KOPT-K1 (cell line): ENCODE results near the gene FPGS.
"Not testable (repeated sequence)": the region's sequence is repeated elsewhere in the genome, so short reads cannot be mapped to it uniquely, and the experiment has no call there.

Experiments
- H3K27ac ChIP-seq: fragments of 200-600 bp; sonication (generic); 2 replicates; pipeline ENCODE4 v1.5.1; 2016; ENCODE audit warnings: antibody characterized with exemption, mild to moderate bottlenecking, low read depth, low read length; ENCODE audit not compliant: poor library complexity, severe bottlenecking
- H3K36me3 ChIP-seq: fragments of 200-600 bp; sonication (generic); 2 replicates; pipeline ENCODE4 v1.5.1; 2017; ENCODE audit warnings: antibody characterized with exemption, mild to moderate bottlenecking, low read length, moderate library complexity; ENCODE audit not compliant: insufficient read depth
- H3K9me3 ChIP-seq: fragments of 200-600 bp; sonication (generic); 2 replicates; pipeline ENCODE4 v1.5.1; 2017; ENCODE audit warnings: antibody characterized with exemption, low read length, mild to moderate bottlenecking; ENCODE audit not compliant: insufficient read depth, poor library complexity, severe bottlenecking

FPGS gene, protein sequence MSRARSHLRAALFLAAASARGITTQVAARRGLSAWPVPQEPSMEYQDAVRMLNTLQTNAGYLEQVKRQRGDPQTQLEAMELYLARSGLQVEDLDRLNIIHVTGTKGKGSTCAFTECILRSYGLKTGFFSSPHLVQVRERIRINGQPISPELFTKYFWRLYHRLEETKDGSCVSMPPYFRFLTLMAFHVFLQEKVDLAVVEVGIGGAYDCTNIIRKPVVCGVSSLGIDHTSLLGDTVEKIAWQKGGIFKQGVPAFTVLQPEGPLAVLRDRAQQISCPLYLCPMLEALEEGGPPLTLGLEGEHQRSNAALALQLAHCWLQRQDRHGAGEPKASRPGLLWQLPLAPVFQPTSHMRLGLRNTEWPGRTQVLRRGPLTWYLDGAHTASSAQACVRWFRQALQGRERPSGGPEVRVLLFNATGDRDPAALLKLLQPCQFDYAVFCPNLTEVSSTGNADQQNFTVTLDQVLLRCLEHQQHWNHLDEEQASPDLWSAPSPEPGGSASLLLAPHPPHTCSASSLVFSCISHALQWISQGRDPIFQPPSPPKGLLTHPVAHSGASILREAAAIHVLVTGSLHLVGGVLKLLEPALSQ

DNA sequence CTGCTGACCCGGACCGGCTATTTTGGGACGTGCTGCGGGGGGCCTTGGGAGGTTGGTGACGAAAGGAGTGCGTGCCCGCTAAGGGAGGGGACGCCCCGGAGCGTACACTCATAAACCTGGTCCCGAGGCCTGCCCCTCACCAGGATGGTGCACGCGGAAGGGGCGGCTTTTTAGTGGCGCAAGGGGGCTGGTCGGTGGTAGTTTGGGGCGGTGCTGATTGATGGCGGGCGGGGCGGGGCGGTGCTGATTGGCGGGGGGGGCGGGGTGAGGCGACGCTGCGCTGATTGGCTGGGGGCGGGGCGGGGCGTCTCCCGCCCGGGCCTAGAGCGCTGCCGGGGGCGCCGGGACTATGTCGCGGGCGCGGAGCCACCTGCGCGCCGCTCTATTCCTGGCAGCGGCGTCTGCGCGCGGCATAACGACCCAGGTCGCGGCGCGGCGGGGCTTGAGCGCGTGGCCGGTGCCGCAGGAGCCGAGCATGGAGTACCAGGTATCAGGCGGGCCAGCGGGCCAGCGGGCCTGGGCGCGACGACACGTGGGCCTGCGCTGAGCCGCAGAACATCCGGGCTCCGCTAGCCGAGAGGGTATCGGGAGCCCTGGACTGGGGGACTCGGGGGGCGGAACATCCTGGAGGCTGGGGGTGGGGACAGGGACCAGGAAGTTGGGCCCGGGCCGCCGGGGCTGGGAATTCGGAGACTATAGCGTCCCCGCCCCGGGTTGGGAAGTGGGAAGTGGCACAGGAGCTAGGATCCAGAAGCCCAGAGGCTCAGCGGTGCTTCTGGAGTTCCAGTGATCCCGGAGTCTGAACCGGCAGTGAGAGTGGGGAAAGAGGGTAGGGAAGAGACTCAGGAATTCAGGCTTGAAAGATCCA lies at the start of gene FPGS:
Gene FPGS, plus strand, starts transcription at position 307 of the 868 bp plus-strand sequence. Its CDS starts 43 bp downstream, at position 350.
- Histone ChIP-seq H3K9me3 (no peaks in the 10 kb centered on the region), H3K36me3 (peaks cover 34% of the 10 kb centered on the region), H3K27ac (peak within 1 kb of the TSS; percentile 92)

DNA sequence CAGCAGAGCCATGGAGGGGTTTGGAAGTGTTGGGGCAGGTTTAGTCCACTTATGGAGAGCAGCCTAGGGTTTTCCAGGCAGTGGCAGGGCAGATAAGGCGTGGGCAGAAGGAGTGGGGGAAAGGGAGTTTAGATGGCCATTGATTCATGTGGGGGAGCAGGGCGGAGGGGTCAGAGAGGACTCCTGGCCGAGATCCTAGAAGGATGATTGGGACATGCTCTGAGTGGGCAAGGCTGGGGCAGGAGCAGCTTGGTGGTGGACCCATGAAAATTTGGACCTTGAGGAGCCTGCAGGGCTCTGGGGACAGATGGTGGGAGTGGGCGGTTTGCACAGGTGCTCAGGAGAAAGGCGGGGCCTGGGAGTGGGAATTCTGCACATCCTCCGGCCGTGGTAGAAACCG lies 49.5 kb upstream of the FPGS start:
- Histone ChIP-seq H3K27ac (no peak overlapping the region), H3K36me3 (peaks cover 54% of the 10 kb centered on the region), H3K9me3 (no peaks in the 10 kb centered on the region)

DNA sequence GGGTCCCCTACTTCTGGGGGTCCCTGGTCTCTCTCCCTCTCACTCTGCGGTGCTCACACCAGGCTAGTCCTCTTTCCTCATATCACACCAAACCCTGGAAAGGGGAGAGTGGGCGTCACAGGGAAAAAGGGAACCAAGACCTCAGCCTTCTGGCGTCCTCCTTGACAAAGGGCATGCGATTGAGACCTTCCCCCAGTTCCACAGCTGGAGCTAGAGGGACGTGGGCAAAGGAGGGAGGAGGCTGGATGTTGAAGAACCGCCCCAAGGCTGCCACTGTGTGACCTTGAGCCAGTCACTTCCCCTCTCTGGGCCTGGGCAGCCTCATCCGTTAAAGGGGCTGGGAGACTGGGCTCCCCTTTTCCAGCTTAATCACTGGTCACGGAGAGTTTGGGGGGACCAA lies 49.1 kb upstream of the FPGS start:
- peaks cover 52% of the 10 kb centered on the region for H3K36me3 ChIP-seq

DNA sequence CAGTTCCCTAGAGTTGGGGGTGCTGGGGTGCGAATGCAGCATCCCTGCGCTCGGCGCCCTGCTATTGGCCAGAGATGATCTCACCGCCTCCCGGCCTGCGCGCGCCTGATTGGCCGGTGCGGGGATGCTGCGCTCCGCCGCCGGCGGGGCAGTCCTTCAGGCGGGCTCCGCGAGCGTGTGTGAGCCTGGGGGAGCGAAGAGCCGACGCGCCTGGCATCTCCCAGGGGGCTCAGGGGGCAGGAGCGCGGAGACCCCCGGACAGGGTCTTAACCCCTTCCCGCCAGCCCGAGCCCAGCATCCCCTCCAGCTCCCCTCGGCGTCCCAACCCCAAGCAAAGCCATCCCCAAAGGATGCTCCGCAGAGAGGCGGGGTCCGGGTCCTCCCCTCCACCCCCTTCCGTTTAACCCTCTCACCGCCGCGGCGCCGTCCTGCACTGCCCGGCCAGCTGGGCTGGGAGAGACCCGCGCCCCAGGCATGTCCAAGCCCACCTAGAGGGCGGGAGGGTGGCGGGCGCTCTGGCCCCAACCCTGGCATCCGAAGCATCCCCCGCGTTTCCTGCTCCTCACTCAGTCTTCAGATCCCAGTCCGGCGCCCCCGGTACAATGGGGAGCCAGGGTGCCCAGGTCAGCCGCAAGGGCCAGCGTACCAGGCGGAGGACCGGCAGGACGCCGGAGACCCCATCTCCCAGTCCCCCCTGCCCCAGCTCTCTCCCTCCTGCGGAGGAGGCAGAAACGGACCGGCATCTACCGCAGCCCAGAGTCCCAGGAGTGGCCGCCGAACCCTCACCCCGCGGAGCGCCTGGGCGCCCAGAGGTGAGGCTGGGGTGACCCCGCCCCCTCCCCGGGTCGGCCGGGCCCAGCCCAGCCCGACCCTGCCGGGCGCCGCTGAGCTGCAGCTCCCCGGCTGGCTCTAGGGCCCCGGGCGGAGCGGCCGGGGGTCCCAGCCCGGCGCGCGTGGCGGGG lies 48.3 kb upstream of the FPGS start:
- Histone ChIP-seq H3K9me3 (no peaks in the 10 kb centered on the region), H3K36me3 (peaks cover 52% of the 10 kb centered on the region), H3K27ac (no peak overlapping the region)

More for the DNA sequence above, 49.1 kb upstream of the FPGS start:
- no peaks in the 10 kb centered on the region for H3K9me3 ChIP-seq
- H3K27ac ChIP-seq: no peak overlapping the region

DNA sequence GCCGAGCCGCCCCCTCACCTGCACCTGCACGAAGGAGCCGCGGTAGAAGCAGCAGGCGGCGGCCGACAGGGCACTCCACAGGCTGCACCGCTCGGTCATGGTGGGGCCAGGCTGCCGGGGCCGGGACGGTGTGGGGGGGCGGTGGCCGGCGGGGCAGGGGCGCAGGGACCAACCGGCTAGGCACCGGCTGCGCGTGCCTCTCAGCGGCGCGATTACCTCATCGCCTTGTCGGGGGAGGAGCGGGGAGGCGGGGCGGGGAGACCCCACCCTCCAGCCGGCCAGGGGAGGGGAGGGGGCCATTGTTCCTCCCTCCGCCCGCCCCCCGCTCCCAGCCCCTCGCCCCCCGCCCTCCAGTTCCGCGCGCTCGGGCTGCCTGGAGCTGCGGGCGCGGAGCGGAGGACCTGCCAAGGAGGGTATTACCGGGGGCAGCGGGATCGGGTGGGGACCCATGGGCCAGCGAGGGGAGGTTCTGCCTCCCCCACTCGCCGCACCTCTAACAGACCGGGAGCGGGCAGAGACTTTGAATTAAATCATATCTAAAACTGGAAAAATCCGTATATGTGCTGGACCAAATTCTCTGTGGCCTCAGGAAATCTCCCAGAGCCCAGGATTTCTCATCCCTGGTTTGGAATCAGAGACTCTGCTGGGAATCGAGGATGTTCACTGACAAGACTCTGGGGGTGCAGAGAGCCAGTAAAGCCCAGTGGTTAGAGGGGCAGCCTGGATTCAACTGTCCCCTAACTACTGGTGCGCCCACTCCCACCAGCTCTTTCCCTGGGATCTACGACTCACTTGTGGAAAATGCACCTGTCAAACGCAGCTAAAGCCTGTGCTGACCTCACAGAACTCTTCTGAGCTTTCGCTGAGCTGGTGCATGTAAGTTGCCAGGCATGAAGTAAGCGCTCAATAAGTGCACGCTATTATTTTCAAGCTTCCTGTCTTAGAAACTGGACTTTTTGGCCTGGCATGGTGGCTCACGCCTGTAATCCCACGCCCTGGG lies 47.3 kb upstream of the FPGS start:
- H3K9me3 ChIP-seq: no peaks in the 10 kb centered on the region
- H3K27ac ChIP-seq: no peak overlapping the region
- peaks cover 49% of the 10 kb centered on the region for H3K36me3 ChIP-seq

DNA sequence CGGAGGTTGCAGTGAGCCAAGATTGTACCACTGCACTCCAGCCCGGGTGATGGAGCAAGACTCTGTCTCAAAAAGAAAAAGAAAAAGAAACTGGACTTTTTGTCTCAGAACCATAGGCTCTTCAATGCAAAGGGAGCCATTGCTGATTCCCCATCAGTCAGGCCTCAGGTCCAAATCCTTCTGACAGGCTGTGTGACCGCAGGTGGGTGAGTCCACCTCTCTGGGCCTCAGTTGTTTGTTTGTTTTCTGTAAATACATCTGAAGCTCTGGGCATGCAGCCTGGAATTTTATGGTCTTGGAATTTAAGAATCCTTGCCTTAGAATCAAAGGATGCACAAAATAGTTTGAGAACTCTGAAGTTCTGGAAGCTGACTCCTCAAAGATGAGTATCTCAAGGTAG lies 46.4 kb upstream of the FPGS start:
- no peaks in the 10 kb centered on the region for H3K9me3 ChIP-seq
- H3K27ac ChIP-seq: no peak overlapping the region
- peaks cover 44% of the 10 kb centered on the region for H3K36me3 ChIP-seq

DNA sequence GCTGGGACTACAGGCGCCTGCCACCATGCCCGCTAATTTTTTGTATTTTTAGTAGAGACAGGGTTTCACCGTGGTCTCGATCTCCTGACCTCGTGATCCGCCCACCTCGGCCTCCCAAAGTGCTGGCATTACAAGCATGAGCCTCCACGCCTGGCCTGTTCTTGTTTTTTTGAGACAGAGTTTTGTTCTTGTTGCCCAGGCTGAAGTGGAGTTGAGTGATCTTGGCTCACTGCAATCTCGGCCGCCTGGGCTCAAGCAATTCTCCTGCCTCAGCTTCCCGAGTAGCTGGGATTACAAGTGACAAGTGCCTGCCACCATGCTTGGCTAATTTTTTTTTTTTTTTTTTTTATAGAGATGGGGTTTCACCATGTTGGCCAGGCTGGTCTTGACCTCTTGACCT lies 45.9 kb upstream of the FPGS start:
- H3K27ac ChIP-seq, H3K9me3 ChIP-seq: not testable (repeated sequence)
- peaks cover 44% of the 10 kb centered on the region; the same call in 1 of the 2 replicates for H3K36me3 ChIP-seq

DNA sequence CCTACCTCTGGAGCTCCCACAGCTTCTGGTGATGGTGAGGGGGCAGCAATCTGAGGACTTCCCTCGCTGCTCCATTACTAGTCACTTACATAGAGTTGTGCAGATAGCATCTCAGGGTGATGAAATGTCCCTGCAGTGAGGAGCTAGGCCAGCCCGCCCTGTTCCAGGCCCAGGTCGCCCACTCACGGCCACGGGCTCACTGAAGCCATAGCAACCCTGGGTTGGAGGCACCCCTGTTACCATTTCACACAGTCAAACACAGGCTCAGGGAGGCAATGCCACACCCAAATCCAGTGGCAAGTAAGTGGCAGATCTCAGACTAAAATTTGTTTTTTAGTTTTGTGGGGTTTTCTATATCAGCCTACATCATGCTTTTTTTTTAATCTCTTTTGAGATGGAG lies 43.8 kb upstream of the FPGS start:
- Histone ChIP-seq H3K27ac (no peak overlapping the region), H3K9me3 (no peaks in the 10 kb centered on the region), H3K36me3 (peaks cover 51% of the 10 kb centered on the region; the same call in 1 of the 2 replicates)

DNA sequence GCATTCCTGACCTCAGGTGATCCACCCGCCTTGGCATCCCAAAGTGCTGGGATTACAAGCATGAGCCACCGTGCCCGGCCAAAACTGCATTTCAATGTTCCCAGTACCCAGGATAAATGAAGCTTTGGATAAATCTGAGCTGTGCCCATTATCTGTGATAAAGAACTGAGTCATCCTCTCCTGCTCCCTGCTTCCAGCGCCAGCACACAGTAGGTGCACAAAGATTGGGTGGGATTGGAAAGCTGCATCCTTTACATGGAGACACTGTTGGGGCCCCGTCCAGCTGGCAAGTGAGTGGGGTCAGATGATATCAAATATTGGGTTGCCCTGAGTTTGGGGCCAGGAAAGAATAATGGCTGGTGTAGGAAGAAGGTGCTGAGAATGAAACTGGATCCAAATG lies 41.6 kb upstream of the FPGS start:
- no peak overlapping the region for H3K27ac ChIP-seq
- H3K36me3 ChIP-seq: peaks cover 63% of the 10 kb centered on the region
- no peaks in the 10 kb centered on the region for H3K9me3 ChIP-seq

DNA sequence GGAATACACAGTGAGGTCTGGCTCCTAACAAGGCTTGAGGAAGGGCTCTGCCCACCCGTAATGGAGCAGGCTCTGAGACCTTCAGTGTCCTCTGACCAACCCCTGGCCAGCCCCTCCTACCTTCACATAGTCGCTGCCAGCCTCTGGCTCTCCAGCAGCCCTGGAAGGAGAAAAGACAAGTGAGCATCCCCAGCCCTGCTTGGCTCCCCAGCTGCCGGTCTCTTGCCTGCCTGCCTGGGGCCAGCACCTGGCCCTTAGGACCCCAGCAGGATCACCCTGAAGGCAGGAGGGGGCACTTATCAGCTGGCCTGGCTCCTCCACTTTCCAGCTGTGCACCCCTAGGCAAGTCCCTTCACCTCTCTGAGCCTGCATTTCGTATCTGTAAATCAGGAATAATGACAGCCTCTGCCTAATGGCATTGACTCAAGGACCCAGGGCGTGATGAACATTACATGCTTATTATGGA lies 41.2 kb upstream of the FPGS start:
- Histone ChIP-seq H3K9me3 (no peaks in the 10 kb centered on the region), H3K27ac (no peak overlapping the region), H3K36me3 (peaks cover 65% of the 10 kb centered on the region)

DNA sequence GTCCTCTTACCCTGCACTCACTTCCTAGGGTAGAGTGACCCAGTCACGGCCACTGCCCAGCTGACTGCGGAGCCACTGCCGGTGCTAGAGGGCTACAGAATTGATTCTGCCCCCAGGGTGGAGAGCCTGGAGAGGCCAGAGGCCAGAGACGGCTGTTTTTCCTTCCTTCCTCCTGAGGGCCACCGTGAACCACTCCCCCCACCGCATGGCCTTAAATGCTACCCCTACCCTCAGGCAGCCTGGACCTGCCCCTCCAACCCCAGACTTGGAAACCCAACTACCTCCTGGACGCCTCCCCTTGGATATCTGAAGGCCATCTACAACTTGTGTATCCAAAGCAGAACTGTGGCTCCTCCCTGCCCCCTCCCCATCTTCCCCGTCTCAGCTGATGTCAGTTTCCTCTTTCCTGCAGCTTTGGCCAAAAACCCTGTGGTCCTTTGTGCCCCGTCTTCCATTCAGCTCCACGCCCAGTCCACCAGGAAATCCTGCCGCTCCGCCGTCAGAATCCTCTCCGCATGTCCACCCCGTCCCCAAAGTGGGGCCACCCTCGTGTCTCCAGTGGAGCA lies 40.5 kb upstream of the FPGS start:
- Histone ChIP-seq H3K9me3 (no peaks in the 10 kb centered on the region), H3K27ac (no peak overlapping the region), H3K36me3 (peaks cover 71% of the 10 kb centered on the region)

DNA sequence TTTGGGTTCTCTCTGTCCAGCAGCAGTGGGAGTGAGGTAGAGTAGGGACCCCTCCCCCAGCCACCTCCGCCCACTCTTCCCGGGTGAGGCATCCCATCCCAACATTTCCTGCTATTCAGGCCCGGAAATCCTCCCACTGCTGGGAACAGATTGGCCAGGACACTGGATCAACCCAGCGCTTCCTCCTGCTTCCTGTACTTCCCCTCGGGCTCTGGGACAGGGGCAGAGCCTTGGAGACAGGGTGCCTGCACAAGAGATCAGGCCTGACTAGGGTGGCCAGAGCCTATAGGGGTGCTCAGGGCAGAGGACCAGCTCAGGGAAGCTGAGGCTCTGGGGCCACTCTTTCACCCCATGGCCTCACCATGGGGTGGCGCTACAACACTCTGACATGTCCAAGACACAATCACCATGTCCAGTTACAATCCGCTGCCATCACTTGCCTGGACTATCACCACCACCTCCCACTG lies 38.7 kb upstream of the FPGS start:
- no peak overlapping the region for H3K27ac ChIP-seq
- no peaks in the 10 kb centered on the region for H3K9me3 ChIP-seq
- H3K36me3 ChIP-seq: peaks cover 71% of the 10 kb centered on the region

DNA sequence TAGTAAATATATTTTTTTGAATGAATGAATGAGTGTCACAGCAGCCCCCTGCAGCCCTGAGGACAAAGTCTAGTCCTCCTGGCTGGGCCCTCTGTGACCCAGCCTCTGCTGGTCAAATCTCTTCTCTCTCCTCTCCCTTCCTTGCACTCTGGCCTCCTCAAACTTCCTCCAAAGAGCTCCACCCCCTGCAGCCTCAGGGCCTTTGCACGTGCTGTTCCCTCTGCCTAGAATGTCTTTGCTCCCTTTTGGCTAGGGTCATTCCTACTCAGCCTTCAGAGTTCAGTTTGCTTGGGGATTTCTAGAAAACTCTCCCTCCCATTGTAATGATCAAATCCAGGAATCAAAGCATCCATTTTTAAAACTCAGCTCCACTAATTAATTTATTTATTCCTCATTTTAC lies 37.3 kb upstream of the FPGS start:
- H3K27ac ChIP-seq: no peak overlapping the region
- H3K9me3 ChIP-seq: no peaks in the 10 kb centered on the region
- H3K36me3 ChIP-seq: peaks cover 63% of the 10 kb centered on the region
